Trophoblast cell (in vitro differentiated cells and primary cell): ENCODE measurements around the gene SSR2. TPM values are rescaled to one million over a fixed set of nuclear protein-coding genes. Genes with fewer than 3 reads are reported as not detected.

Experiments
- DNase-seq, 2 donors: peaks; one replicate each; pipeline ENCODE4 v3.0.0-alpha.2; 2016
- H2AFZ ChIP-seq: 2 replicates; pipeline ENCODE4 v1.6.1; 2013; ENCODE audit warnings: low read length, moderate library complexity, mild to moderate bottlenecking; ENCODE audit not compliant: insufficient read depth, poor library complexity
- H2AK5ac ChIP-seq: 2 replicates; pipeline ENCODE4 v1.6.1; 2013; ENCODE audit warnings: mild to moderate bottlenecking, low read length
- H2BK120ac ChIP-seq: 2 replicates; pipeline ENCODE4 v1.6.1; 2013; ENCODE audit warnings: low read length, mild to moderate bottlenecking, moderate library complexity; ENCODE audit not compliant: insufficient read depth, poor library complexity
- H2BK12ac ChIP-seq: 2 replicates; pipeline ENCODE4 v1.6.1; 2013; ENCODE audit warnings: mild to moderate bottlenecking, low read length, moderate library complexity
- H2BK5ac ChIP-seq: 2 replicates; pipeline ENCODE4 v1.6.1; 2013; ENCODE audit warnings: low read length, low read depth, moderate library complexity, mild to moderate bottlenecking; ENCODE audit not compliant: poor library complexity
- H3K14ac ChIP-seq: 2 replicates; pipeline ENCODE4 v1.6.1; 2013; ENCODE audit warnings: mild to moderate bottlenecking, low read length
- H3K18ac ChIP-seq: 2 replicates; pipeline ENCODE4 v1.6.1; 2013; ENCODE audit warnings: mild to moderate bottlenecking, low read length
- H3K23ac ChIP-seq: 2 replicates; pipeline ENCODE4 v1.6.1; 2013; ENCODE audit warnings: low read length
- H3K27ac ChIP-seq: 2 replicates; pipeline ENCODE4 v1.5.1; 2013; ENCODE audit warnings: low read depth, mild to moderate bottlenecking, inconsistent platforms, low read length, moderate library complexity
- H3K27me3 ChIP-seq: 2 replicates; pipeline ENCODE4 v1.6.1; 2013; ENCODE audit warnings: inconsistent platforms, mild to moderate bottlenecking, low read length, moderate library complexity; ENCODE audit not compliant: insufficient read depth
- H3K36me3 ChIP-seq, 2 experiments: 1 replicate in 1 of 2; 2 replicates in 1 of 2; pipeline ENCODE4 v1.6.1; 2013; ENCODE audit warnings: low read length in 2 of 2, mild to moderate bottlenecking in 2 of 2, moderate library complexity in 1 of 2; ENCODE audit not compliant: insufficient read depth in 2 of 2, control insufficient read depth in 1 of 2
- H3K4ac ChIP-seq: 2 replicates; pipeline ENCODE4 v1.6.1; 2013; ENCODE audit warnings: low read depth, mild to moderate bottlenecking, low read length, moderate library complexity
- H3K4me1 ChIP-seq, 2 experiments: 1 replicate in 1 of 2; 2 replicates in 1 of 2; pipeline ENCODE4 v1.6.1; 2013; ENCODE audit warnings: low read length in 2 of 2, mild to moderate bottlenecking in 2 of 2, moderate library complexity in 1 of 2; ENCODE audit not compliant: insufficient read depth in 2 of 2, control insufficient read depth in 1 of 2
- H3K4me2 ChIP-seq: 2 replicates; pipeline ENCODE4 v1.6.1; 2013; ENCODE audit warnings: inconsistent platforms, mild to moderate bottlenecking, low read length, moderate library complexity
- H3K4me3 ChIP-seq: 2 replicates; pipeline ENCODE4 v1.5.1; 2013; ENCODE audit warnings: mild to moderate bottlenecking, low read depth, low read length, inconsistent platforms
- H3K79me1 ChIP-seq: one replicate; pipeline ENCODE4 v1.6.1; 2013; ENCODE audit warnings: low read length
- H3K79me2 ChIP-seq: 2 replicates; pipeline ENCODE4 v1.6.1; 2013; ENCODE audit warnings: low read length, mild to moderate bottlenecking; ENCODE audit not compliant: control insufficient read depth, insufficient read depth, poor library complexity
- H3K9ac ChIP-seq: 2 replicates; pipeline ENCODE4 v1.6.1; 2013; ENCODE audit warnings: mild to moderate bottlenecking, low read length
- H3K9me3 ChIP-seq: 2 replicates; pipeline ENCODE4 v1.6.1; 2013; ENCODE audit warnings: low read depth, mild to moderate bottlenecking, control low read depth, inconsistent platforms, low read length; ENCODE audit not compliant: insufficient read depth
- H4K12ac ChIP-seq: 2 replicates; pipeline ENCODE4 v1.6.1; 2013; ENCODE audit warnings: low read depth, mild to moderate bottlenecking, low read length, moderate library complexity
- H4K8ac ChIP-seq: 2 replicates; pipeline ENCODE4 v1.6.1; 2013; ENCODE audit warnings: low read depth, mild to moderate bottlenecking, low read length, moderate library complexity
- H4K91ac ChIP-seq: one replicate; pipeline ENCODE4 v1.6.1; 2013; ENCODE audit warnings: low read depth, mild to moderate bottlenecking, low read length, moderate library complexity
- WGBS: extraction: QIAGEN DNeasy Blood & Tissue Kit; methylation state at CpG from one replicate; pipeline ENCODE4 v1.1.7; 2013; ENCODE audit warnings: missing lambda C conversion rate; ENCODE audit not compliant: insufficient read length, insufficient coverage; ENCODE audit errors: extremely low coverage; 5-methylcytosine and 5-hydroxymethylcytosine counted together
- polyA plus RNA-seq: library from polyadenylated mRNA; stranded (reverse); fragments of 200-250 nt; gene quantifications from 2 replicates; pipeline ENCODE4 v1.2.3, GENCODE V29; 2013

Gene SSR2
- polyA plus RNA-seq, result 723 and 747 TPM in 2 replicates

GRCh38 chr1:156020293-156021092, at the start of gene SSR2:
TSS of gene SSR2 (minus strand) at chr1:156020951. CDS start at chr1:156020167, 784 bp downstream.
- peak within 1 kb of the TSS; percentile 92 for H3K18ac ChIP-seq
- H3K4me1 ChIP-seq, result peaks cover 4% of the 10 kb centered on the region in 2 experiments
- no peaks in the 10 kb centered on the region for H3K27me3 ChIP-seq
- WGBS, result no CpG with 5 or more reads among the region's 45 CpGs
- H2AFZ ChIP-seq, result peak within 1 kb of the TSS; percentile 96
- peak within 1 kb of the TSS; percentile 99 for H3K4ac ChIP-seq
- H3K4me2 ChIP-seq, result peak within 1 kb of the TSS; percentile 83
- peak within 1 kb of the TSS; percentile 87 for H3K4me3 ChIP-seq
- peak within 1 kb of the TSS; percentile 64 for H2BK120ac ChIP-seq
- H3K79me1 ChIP-seq, result peaks cover 6% of the 10 kb centered on the region
- no peaks in the 10 kb centered on the region for H3K9me3 ChIP-seq
- no peak within 1 kb of the TSS for H2BK12ac ChIP-seq
- peak within 1 kb of the TSS; percentile 91 for H4K8ac ChIP-seq
- H3K79me2 ChIP-seq, result peaks cover 10% of the 10 kb centered on the region
- peak within 1 kb of the TSS; percentile 84 for H3K9ac ChIP-seq
- DNase-seq, result peak; percentile 94 to 98
- H3K14ac ChIP-seq, result peak within 1 kb of the TSS; percentile 94
- H4K91ac ChIP-seq, result peak within 1 kb of the TSS; percentile 90
- peak within 1 kb of the TSS; percentile 80 for H2BK5ac ChIP-seq
- H3K36me3 ChIP-seq, result peaks cover 18 to 20% of the 10 kb centered on the region in 2 experiments
- H3K27ac ChIP-seq, result no peak within 1 kb of the TSS
- peak within 1 kb of the TSS; percentile 76 for H3K23ac ChIP-seq
- H4K12ac ChIP-seq, result peak within 1 kb of the TSS; percentile 89
- H2AK5ac ChIP-seq, result peak within 1 kb of the TSS; percentile 73

- H3K79me1 ChIP-seq, result no peaks in the 10 kb centered on the region
- H3K4me3 ChIP-seq, result no peak overlapping the region
- H2AFZ ChIP-seq, result no peak overlapping the region
- H2BK12ac ChIP-seq, result no peak overlapping the region
- H3K9ac ChIP-seq, result no peak overlapping the region
- no peak overlapping the region for H2BK120ac ChIP-seq
- no peak overlapping the region for H2AK5ac ChIP-seq
- no peaks in the 10 kb centered on the region for H3K27me3 ChIP-seq
- H3K4me2 ChIP-seq, result no peak overlapping the region
- no peak overlapping the region for H4K91ac ChIP-seq
- no peak overlapping the region for H3K27ac ChIP-seq
- DNase-seq, result no peak
- H3K9me3 ChIP-seq, result no peaks in the 10 kb centered on the region
- no peak overlapping the region for H3K18ac ChIP-seq
- no peak overlapping the region for H4K8ac ChIP-seq
- peaks cover 0 to 3% of the 10 kb centered on the region in 2 experiments for H3K4me1 ChIP-seq
- H3K36me3 ChIP-seq, result peaks cover 35 to 42% of the 10 kb centered on the region in 2 experiments
- no peak overlapping the region for H3K4ac ChIP-seq
- no peak overlapping the region for H3K23ac ChIP-seq
- H3K79me2 ChIP-seq, result no peaks in the 10 kb centered on the region
- H2BK5ac ChIP-seq, result no peak overlapping the region
- WGBS, result no CpG with 5 or more reads among the region's 4 CpGs
- H3K14ac ChIP-seq, result no peak overlapping the region
- H4K12ac ChIP-seq, result no peak overlapping the region
Measured at GRCh38 chr1:156070548-156070947, 49.8 kb upstream of the SSR2 start.

DNA sequence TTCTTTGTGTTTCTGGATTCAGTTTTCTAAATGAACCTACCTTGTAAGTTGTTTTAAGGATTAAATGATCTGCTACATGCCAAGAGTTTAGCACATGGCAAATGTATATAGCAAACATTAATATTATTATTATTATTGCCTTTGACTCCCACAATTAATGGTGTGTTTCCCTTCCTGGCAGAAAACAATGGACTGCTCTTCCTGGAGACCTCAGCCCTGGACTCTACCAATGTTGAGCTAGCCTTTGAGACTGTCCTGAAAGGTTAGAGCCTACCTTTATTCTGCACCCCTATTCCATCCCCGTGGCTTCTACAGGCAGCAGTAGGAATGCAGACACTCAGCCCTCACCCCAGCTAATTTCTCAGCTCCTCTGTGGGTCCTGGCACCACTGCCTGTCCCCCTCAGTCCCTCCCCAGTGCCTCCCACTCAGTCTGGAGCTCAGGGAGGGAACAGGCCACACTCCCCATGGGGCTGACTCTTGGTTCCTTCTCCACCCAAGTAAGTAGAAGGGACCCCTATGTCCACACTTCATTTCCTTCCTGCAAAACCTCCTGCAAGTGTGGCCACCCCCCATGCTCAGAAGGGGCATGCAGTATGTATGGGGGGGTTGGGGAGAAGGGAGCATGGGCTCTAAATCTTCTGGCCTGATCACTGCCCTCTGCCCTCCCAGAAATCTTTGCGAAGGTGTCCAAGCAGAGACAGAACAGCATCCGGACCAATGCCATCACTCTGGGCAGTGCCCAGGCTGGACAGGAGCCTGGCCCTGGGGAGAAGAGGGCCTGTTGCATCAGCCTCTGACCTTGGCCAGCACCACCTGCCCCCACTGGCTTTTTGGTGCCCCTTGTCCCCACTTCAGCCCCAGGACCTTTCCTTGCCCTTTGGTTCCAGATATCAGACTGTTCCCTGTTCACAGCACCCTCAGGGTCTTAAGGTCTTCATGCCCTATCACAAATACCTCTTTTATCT, 49.0 kb upstream of the SSR2 start:
- no peaks in the 10 kb centered on the region for H3K27me3 ChIP-seq
- WGBS, result no CpG with 5 or more reads among the region's 3 CpGs
- H3K9ac ChIP-seq, result no peak overlapping the region

DNA sequence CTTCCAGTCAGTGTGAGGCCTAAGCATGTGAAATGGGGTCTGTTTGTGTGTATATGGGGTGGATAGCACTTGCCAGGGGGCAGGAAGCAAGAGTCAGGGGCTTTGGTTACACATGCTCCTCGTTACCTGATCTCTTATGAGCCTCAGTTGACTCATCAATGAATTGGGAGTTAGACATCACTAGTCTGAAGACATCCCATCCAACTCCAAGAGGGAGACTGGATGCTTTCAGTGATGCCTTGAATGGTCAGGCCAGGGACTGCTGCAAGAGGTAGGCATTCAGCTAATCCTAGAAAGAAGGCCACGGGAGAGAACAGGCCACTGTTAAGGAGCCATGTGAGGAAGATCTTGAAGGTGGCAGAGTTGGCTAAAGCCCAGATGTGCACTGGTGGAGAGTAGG, 46.5 kb upstream of the SSR2 start:
- H3K23ac ChIP-seq, result no peak overlapping the region
- H3K4me1 ChIP-seq, result peaks cover under 1 to 3% of the 10 kb centered on the region in 2 experiments
- no peak overlapping the region for H3K4me2 ChIP-seq
- H3K36me3 ChIP-seq, result peaks cover 19 to 21% of the 10 kb centered on the region in 2 experiments
- no peak overlapping the region for H3K4me3 ChIP-seq
- H3K4ac ChIP-seq, result no peak overlapping the region
- no peak overlapping the region for H4K12ac ChIP-seq
- no peak overlapping the region for H4K8ac ChIP-seq
- H3K27me3 ChIP-seq, result no peaks in the 10 kb centered on the region
- no peak overlapping the region for H3K27ac ChIP-seq
- no peak overlapping the region for H4K91ac ChIP-seq
- no peak overlapping the region for H2BK120ac ChIP-seq
- no peaks in the 10 kb centered on the region for H3K79me2 ChIP-seq
- no peak overlapping the region for H3K9ac ChIP-seq
- H3K18ac ChIP-seq, result no peak overlapping the region
- H3K9me3 ChIP-seq, result no peaks in the 10 kb centered on the region
- H2AFZ ChIP-seq, result no peak overlapping the region
- H3K79me1 ChIP-seq, result no peaks in the 10 kb centered on the region
- no peak overlapping the region for H2AK5ac ChIP-seq
- no peak overlapping the region for H2BK5ac ChIP-seq
- no peak overlapping the region for H2BK12ac ChIP-seq
- WGBS, result no CpG with 5 or more reads among the region's 2 CpGs
- DNase-seq, result no peak
- H3K14ac ChIP-seq, result no peak overlapping the region

More for the DNA sequence above, 49.0 kb upstream of the SSR2 start:
- Histone ChIP-seq H3K79me2 (no peaks in the 10 kb centered on the region), H4K8ac (no peak overlapping the region), H3K23ac (no peak overlapping the region), H2AK5ac (no peak overlapping the region), H3K4ac (no peak overlapping the region), H3K4me2 (no peak overlapping the region), H4K91ac (no peak overlapping the region), H3K36me3 (peaks cover 29 to 34% of the 10 kb centered on the region in 2 experiments), H3K79me1 (no peaks in the 10 kb centered on the region), H4K12ac (no peak overlapping the region), H3K14ac (no peak overlapping the region), H3K18ac (no peak overlapping the region), H3K4me3 (no peak overlapping the region), H2BK12ac (no peak overlapping the region), H3K9me3 (no peaks in the 10 kb centered on the region), H3K27ac (no peak overlapping the region), H2AFZ (no peak overlapping the region), H2BK5ac (no peak overlapping the region), H2BK120ac (no peak overlapping the region), H3K4me1 (peaks cover 0 to under 1% of the 10 kb centered on the region in 2 experiments)
- DNase-seq, result no peak
